OCI-LY1 (cell line): ENCODE data around the gene DIP2C.
"Not testable (repeated sequence)": the region's sequence is repeated elsewhere in the genome, so short reads cannot be mapped to it uniquely, and the experiment has no call there.

Source experiments
- H2AFZ ChIP-seq: fragments of 200-600 bp; sonication (generic), shearing (Covaris generic); 2 replicates; pipeline ENCODE4 v1.6.0; 2014; ENCODE audit warnings: antibody characterized with exemption, mild to moderate bottlenecking, low read length
- H3F3A ChIP-seq: fragments of 200-600 bp; sonication (generic), shearing (Covaris generic); 2 replicates; pipeline ENCODE4 v1.6.0; 2014; ENCODE audit warnings: mild to moderate bottlenecking, antibody characterized with exemption, low read length, moderate library complexity; ENCODE audit not compliant: insufficient read depth
- H3K27ac ChIP-seq: fragments of 200-600 bp; sonication (generic); 2 replicates; pipeline ENCODE4 v1.5.1; 2014; ENCODE audit warnings: low read length, mixed run types, mild to moderate bottlenecking, low read depth; ENCODE audit not compliant: poor library complexity, severe bottlenecking
- H3K27me3 ChIP-seq: fragments of 200-600 bp; sonication (generic); 2 replicates; pipeline ENCODE4 v1.6.0; 2014; ENCODE audit warnings: antibody characterized with exemption, mild to moderate bottlenecking, low read length, moderate library complexity; ENCODE audit not compliant: insufficient read depth
- H3K36me3 ChIP-seq: fragments of 200-600 bp; sonication (generic); 2 replicates; pipeline ENCODE4 v1.6.1; 2014; ENCODE audit warnings: mild to moderate bottlenecking, antibody characterized with exemption, low read length, moderate library complexity, mixed read lengths; ENCODE audit not compliant: insufficient read depth
- H3K4me1 ChIP-seq: fragments of 200-600 bp; sonication (generic); 2 replicates; pipeline ENCODE4 v1.5.1; 2014; ENCODE audit warnings: mild to moderate bottlenecking, low read length, moderate library complexity; ENCODE audit not compliant: insufficient read depth, severe bottlenecking
- H3K4me2 ChIP-seq: fragments of 200-600 bp; sonication (generic), shearing (Covaris generic); 2 replicates; pipeline ENCODE4 v1.6.1; 2014; ENCODE audit warnings: low read length
- H3K4me3 ChIP-seq: fragments of 200-600 bp; sonication (generic); 2 replicates; pipeline ENCODE4 v1.5.1; 2014; ENCODE audit warnings: low read length, low read depth, mild to moderate bottlenecking, mixed read lengths; ENCODE audit not compliant: poor library complexity, severe bottlenecking
- H3K79me2 ChIP-seq: fragments of 200-600 bp; shearing (Covaris generic); 2 replicates; pipeline ENCODE4 v1.6.1; 2016; ENCODE audit warnings: mixed run types, low read length, mixed read lengths; ENCODE audit not compliant: insufficient read depth
- H3K9ac ChIP-seq: fragments of 200-600 bp; sonication (generic), shearing (Covaris generic); 2 replicates; pipeline ENCODE4 v1.6.1; 2014; ENCODE audit warnings: mild to moderate bottlenecking, low read length, mixed read lengths
- H3K9me2 ChIP-seq: fragments of 200-600 bp; sonication (generic), shearing (Covaris generic); 2 replicates; pipeline ENCODE4 v1.6.1; 2014; ENCODE audit warnings: low read depth, mild to moderate bottlenecking, low read length, mixed read lengths
- H3K9me3 ChIP-seq: fragments of 200-600 bp; shearing (Covaris generic); 2 replicates; pipeline ENCODE4 v1.6.1; 2014; ENCODE audit warnings: low read length, mixed read lengths
- H4K20me1 ChIP-seq: fragments of 200-600 bp; sonication (generic), shearing (Covaris generic); 2 replicates; pipeline ENCODE4 v1.6.0; 2016; ENCODE audit warnings: mild to moderate bottlenecking, low read length; ENCODE audit not compliant: insufficient read depth
- CTCF ChIP-seq: fragments of 200-600 bp; sonication (generic), shearing (Covaris generic); IDR thresholded peaks from 2 replicates; pipeline ENCODE4 v1.5.1; 2017; ENCODE audit warnings: mild to moderate bottlenecking, antibody characterized with exemption, low read length, moderate library complexity, mixed read lengths
- EZH2 ChIP-seq: fragments of 200-600 bp; sonication (generic), shearing (Covaris generic); IDR thresholded peaks from 2 replicates; pipeline ENCODE4 v1.8.0; 2017; ENCODE audit warnings: borderline replicate concordance, mixed run types, mild to moderate bottlenecking, antibody characterized with exemption, low read length, moderate library complexity, mixed read lengths

Gene DIP2C

GRCh38 chr10:533186-533585 is 156.3 kb downstream of the DIP2C start:
- H3K27me3 ChIP-seq, result no peaks in the 10 kb centered on the region
- H3K9me2 ChIP-seq, result no peaks in the 10 kb centered on the region
- H3K9ac ChIP-seq, result no peak overlapping the region; the same call in 1 of the 2 replicates
- H2AFZ ChIP-seq, result no peak overlapping the region
- H3K4me1 ChIP-seq, result peaks cover 82% of the 10 kb centered on the region
- H3K36me3 ChIP-seq, result peaks cover 40% of the 10 kb centered on the region; the same call in 1 of the 2 replicates
- no peak for TF ChIP-seq CTCF
- no peak for TF ChIP-seq EZH2
- peaks cover 49% of the 10 kb centered on the region for H3K79me2 ChIP-seq
- no peaks in the 10 kb centered on the region for H3F3A ChIP-seq
- H3K4me3 ChIP-seq, result no peak overlapping the region
- no peaks in the 10 kb centered on the region for H3K9me3 ChIP-seq
- peak overlapping the region; percentile 97 for H3K27ac ChIP-seq
- no peaks in the 10 kb centered on the region for H4K20me1 ChIP-seq
- no peak overlapping the region for H3K4me2 ChIP-seq

GRCh38 chr10:532331-532730 is 157.1 kb downstream of the DIP2C start:
- not testable (repeated sequence) for H3K4me3 ChIP-seq, H3K4me2 ChIP-seq, H3K9me3 ChIP-seq, H3K9me2 ChIP-seq, H3F3A ChIP-seq, H3K9ac ChIP-seq, H3K27me3 ChIP-seq, H4K20me1 ChIP-seq, H2AFZ ChIP-seq
- Histone ChIP-seq H3K79me2 (peaks cover 40% of the 10 kb centered on the region), H3K27ac (peak overlapping the region; percentile 97), H3K36me3 (peaks cover 45% of the 10 kb centered on the region; the same call in 1 of the 2 replicates), H3K4me1 (peaks cover 82% of the 10 kb centered on the region)

- Histone ChIP-seq H3K36me3 (peaks cover 41% of the 10 kb centered on the region; the same call in 1 of the 2 replicates), H3K9ac (no peak overlapping the region), H2AFZ (no peak overlapping the region), H3F3A (peaks cover under 1% of the 10 kb centered on the region; the same call in 1 of the 2 replicates), H4K20me1 (no peaks in the 10 kb centered on the region), H3K27me3 (no peaks in the 10 kb centered on the region), H3K9me2 (no peaks in the 10 kb centered on the region), H3K9me3 (no peaks in the 10 kb centered on the region), H3K79me2 (peaks cover 33% of the 10 kb centered on the region), H3K4me2 (no peak overlapping the region), H3K27ac (peak overlapping the region; percentile 97), H3K4me1 (peaks cover 82% of the 10 kb centered on the region), H3K4me3 (no peak overlapping the region)
- no peak for TF ChIP-seq EZH2
- no peak for TF ChIP-seq CTCF
Observed at GRCh38 chr10:531541-531940, 157.9 kb downstream of the DIP2C start.

- no peak overlapping the region for H3K4me3 ChIP-seq
- H3K9me2 ChIP-seq, result no peaks in the 10 kb centered on the region
- H2AFZ ChIP-seq, result no peak overlapping the region
- peaks cover 82% of the 10 kb centered on the region for H3K4me1 ChIP-seq
- peak overlapping the region; percentile 97 for H3K27ac ChIP-seq
- no peaks in the 10 kb centered on the region for H3K9me3 ChIP-seq
- H3K27me3 ChIP-seq, result no peaks in the 10 kb centered on the region
- H4K20me1 ChIP-seq, result no peaks in the 10 kb centered on the region
- peaks cover 41% of the 10 kb centered on the region; the same call in 1 of the 2 replicates for H3K36me3 ChIP-seq
- no peak overlapping the region for H3K9ac ChIP-seq
- peaks cover 29% of the 10 kb centered on the region for H3K79me2 ChIP-seq
- H3F3A ChIP-seq, result peaks cover 6% of the 10 kb centered on the region; the same call in 1 of the 2 replicates
- no peak; the same call in 1 of the 2 replicates for TF ChIP-seq CTCF
- TF ChIP-seq EZH2, result no peak
- no peak overlapping the region for H3K4me2 ChIP-seq
Observed at GRCh38 chr10:530717-531116, 158.8 kb downstream of the DIP2C start.
